Activated T-helper 1 cell treated with anti-CD3 and anti-CD28 coated beads, Interleukin-12 subunit alpha, Interleukin-12 subunit beta, Interleukin-2, Interleukin-4 antibody, amounts not matched to agents 30 ng/mL and 10 ng/mL and 1 ng/mL, durations not matched to agents 14 hours and 24 hours and 36 hours (primary cell): ENCODE measurements around the gene CELSR3. TPM values are rescaled to one million over a fixed set of nuclear protein-coding genes. Genes with fewer than 3 reads are reported as not detected.

ENCODE experiments used
- DNase-seq: peaks from one replicate; pipeline ENCODE4 v3.0.0; 2021; ENCODE audit warnings: low spot score
- H3K27ac Mint-ChIP-seq: one replicate; pipeline ENCODE4 v1.8.0; 2021; ENCODE audit warnings: mild to moderate bottlenecking, mixed read lengths
- H3K27me3 Mint-ChIP-seq: one replicate; pipeline ENCODE4 v1.8.0; 2022; ENCODE audit warnings: mild to moderate bottlenecking, moderate library complexity, mixed read lengths; ENCODE audit not compliant: insufficient read depth
- H3K36me3 Mint-ChIP-seq: one replicate; pipeline ENCODE4 v1.8.0; 2021; ENCODE audit warnings: low read depth, mixed read lengths
- H3K4me1 Mint-ChIP-seq: one replicate; pipeline ENCODE4 v1.8.0; 2021; ENCODE audit warnings: low read depth, mixed read lengths
- H3K4me3 Mint-ChIP-seq: one replicate; pipeline ENCODE4 v1.8.0; 2021; ENCODE audit warnings: mild to moderate bottlenecking, moderate library complexity, mixed read lengths
- H3K9me3 Mint-ChIP-seq: one replicate; pipeline ENCODE4 v1.8.0; 2021; ENCODE audit warnings: mixed read lengths
- intact Hi-C: fragments of 100-400 bp; cut with micrococcal nuclease; formaldehyde crosslinking; loops from one replicate; pipeline ENCODE4 v1.15.1; 2024
- total RNA-seq: library from RNA; stranded (reverse); gene quantifications from 2 replicates; pipeline ENCODE4 v1.2.3, GENCODE V29; 2022

The CELSR3 gene
- total RNA-seq, 1 donor from 2014 or later: 11.6 TPM

GRCh38 chr3:48651771-48652170 is 10.9 kb downstream of the CELSR3 start:
- Mint-ChIP-seq H3K27ac (no peak overlapping the region), H3K36me3 (peaks cover 4% of the 10 kb centered on the region), H3K9me3 (no peaks in the 10 kb centered on the region), H3K4me1 (peaks cover 7% of the 10 kb centered on the region), H3K4me3 (no peak overlapping the region), H3K27me3 (peaks cover 2% of the 10 kb centered on the region)
- intact Hi-C loops: no loop called here
- no peak for DNase-seq

GRCh38 chr3:48650723-48651122 is 12.0 kb downstream of the CELSR3 start:
- H3K4me1 Mint-ChIP-seq: peaks cover 7% of the 10 kb centered on the region

GRCh38 chr3:48648188-48648850 is 14.4 kb downstream of the CELSR3 start:
- no peak overlapping the region for H3K4me3 Mint-ChIP-seq
- no peak for DNase-seq
- no peaks in the 10 kb centered on the region for H3K9me3 Mint-ChIP-seq
- no peaks in the 10 kb centered on the region for H3K27me3 Mint-ChIP-seq
- no peaks in the 10 kb centered on the region for H3K4me1 Mint-ChIP-seq
- no peak overlapping the region for H3K27ac Mint-ChIP-seq
- no peaks in the 10 kb centered on the region for H3K36me3 Mint-ChIP-seq
- intact Hi-C loops: no loop called here

More at GRCh38 chr3:48650723-48651122, 12.0 kb downstream of the CELSR3 start:
- no peak overlapping the region for H3K4me3 Mint-ChIP-seq
- no peak overlapping the region for H3K27ac Mint-ChIP-seq
- DNase-seq: no peak
- H3K27me3 Mint-ChIP-seq: peaks cover 2% of the 10 kb centered on the region
- H3K36me3 Mint-ChIP-seq: peaks cover 4% of the 10 kb centered on the region
- intact Hi-C loops: no loop called here
- H3K9me3 Mint-ChIP-seq: no peaks in the 10 kb centered on the region

- H3K9me3 Mint-ChIP-seq: no peaks in the 10 kb centered on the region
Measured at GRCh38 chr3:48647714-48648113, 15.0 kb downstream of the CELSR3 start.

GRCh38 chr3:48644898-48645760 is 17.6 kb downstream of the CELSR3 start:
- H3K4me1 Mint-ChIP-seq: no peaks in the 10 kb centered on the region
- H3K27ac Mint-ChIP-seq: no peak overlapping the region
- no peak for DNase-seq
- no peak overlapping the region for H3K4me3 Mint-ChIP-seq
- H3K36me3 Mint-ChIP-seq: no peaks in the 10 kb centered on the region
- intact Hi-C loops: no loop called here
- H3K27me3 Mint-ChIP-seq: no peaks in the 10 kb centered on the region
- H3K9me3 Mint-ChIP-seq: no peaks in the 10 kb centered on the region

More at GRCh38 chr3:48647714-48648113, 15.0 kb downstream of the CELSR3 start:
- H3K36me3 Mint-ChIP-seq: no peaks in the 10 kb centered on the region
- H3K27ac Mint-ChIP-seq: no peak overlapping the region
- intact Hi-C loops: no loop called here
- no peak for DNase-seq
- no peaks in the 10 kb centered on the region for H3K4me1 Mint-ChIP-seq
- H3K27me3 Mint-ChIP-seq: no peaks in the 10 kb centered on the region
- no peak overlapping the region for H3K4me3 Mint-ChIP-seq

- DNase-seq: no peak
- no peaks in the 10 kb centered on the region for H3K36me3 Mint-ChIP-seq
- intact Hi-C loops: no loop called here
- H3K27me3 Mint-ChIP-seq: no peaks in the 10 kb centered on the region
- no peak overlapping the region for H3K4me3 Mint-ChIP-seq
- H3K4me1 Mint-ChIP-seq: no peaks in the 10 kb centered on the region
- H3K27ac Mint-ChIP-seq: no peak overlapping the region
- H3K9me3 Mint-ChIP-seq: no peaks in the 10 kb centered on the region
Measured at GRCh38 chr3:48642605-48643004, 20.1 kb downstream of the CELSR3 start.

GRCh38 chr3:48641396-48641795 is 21.3 kb downstream of the CELSR3 start:
- intact Hi-C loops: no loop called here
- H3K27ac Mint-ChIP-seq: no peak overlapping the region

GRCh38 chr3:48639944-48640606 is 22.6 kb downstream of the CELSR3 start:
- Mint-ChIP-seq H3K27me3 (no peaks in the 10 kb centered on the region), H3K4me3 (no peak overlapping the region), H3K27ac (no peak overlapping the region)

More at GRCh38 chr3:48641396-48641795, 21.3 kb downstream of the CELSR3 start:
- H3K9me3 Mint-ChIP-seq: no peaks in the 10 kb centered on the region
- H3K4me1 Mint-ChIP-seq: no peaks in the 10 kb centered on the region
- H3K27me3 Mint-ChIP-seq: no peaks in the 10 kb centered on the region
- H3K4me3 Mint-ChIP-seq: no peak overlapping the region
- H3K36me3 Mint-ChIP-seq: no peaks in the 10 kb centered on the region
- no peak for DNase-seq

GRCh38 chr3:48637305-48637704 is 25.4 kb downstream of the CELSR3 start:
- no peaks in the 10 kb centered on the region for H3K27me3 Mint-ChIP-seq
- intact Hi-C loops: loop anchor here (10.0 kb wide), 1 partner anchor 233 kb away; no protein-coding TSS in a partner anchor
- H3K4me1 Mint-ChIP-seq: peaks cover 20% of the 10 kb centered on the region
- no peak for DNase-seq
- H3K4me3 Mint-ChIP-seq: peak overlapping the region; percentile 68
- no peaks in the 10 kb centered on the region for H3K9me3 Mint-ChIP-seq
- peaks cover 4% of the 10 kb centered on the region for H3K36me3 Mint-ChIP-seq
- H3K27ac Mint-ChIP-seq: no peak overlapping the region

More at GRCh38 chr3:48639944-48640606, 22.6 kb downstream of the CELSR3 start:
- Mint-ChIP-seq H3K36me3 (no peaks in the 10 kb centered on the region), H3K4me1 (peaks cover 6% of the 10 kb centered on the region), H3K9me3 (no peaks in the 10 kb centered on the region)
- intact Hi-C loops: loop anchor here (10.0 kb wide), 1 partner anchor 235 kb away; no protein-coding TSS in a partner anchor
- no peak for DNase-seq

GRCh38 chr3:48636149-48636655 is 26.5 kb downstream of the CELSR3 start:
- no peak overlapping the region for H3K27ac Mint-ChIP-seq
- peaks cover 7% of the 10 kb centered on the region for H3K36me3 Mint-ChIP-seq
- DNase-seq: no peak
- H3K4me3 Mint-ChIP-seq: peak overlapping the region; percentile 89
- H3K27me3 Mint-ChIP-seq: no peaks in the 10 kb centered on the region
- peaks cover 20% of the 10 kb centered on the region for H3K4me1 Mint-ChIP-seq
- intact Hi-C loops: loop anchor here (10.0 kb wide), 1 partner anchor 231 kb away; no protein-coding TSS in a partner anchor
- no peaks in the 10 kb centered on the region for H3K9me3 Mint-ChIP-seq

GRCh38 chr3:48635222-48636021 is 27.3 kb downstream of the CELSR3 start, which contains the start of gene SLC26A6:
Gene SLC26A6 (minus strand): TSS chr3:48635461. CDS start chr3:48635393, 68 bp downstream.
- intact Hi-C loops: loop anchor here (1.0 to 10.0 kb wide), 10 partner anchors 21 to 447 kb away; partner anchors contain the start of genes ATRIP, CDC25A, NME6 and UQCRC1
- Mint-ChIP-seq H3K4me1 (peaks cover 20% of the 10 kb centered on the region), H3K36me3 (peaks cover 7% of the 10 kb centered on the region), H3K9me3 (no peaks in the 10 kb centered on the region), H3K27me3 (no peaks in the 10 kb centered on the region), H3K27ac (peak within 1 kb of the TSS; percentile 87), H3K4me3 (peak within 1 kb of the TSS; percentile 89)
- DNase-seq: peak; percentile 96
